Measurements from ENCODE around the gene BGN. TPM values are rescaled to one million over a fixed set of nuclear protein-coding genes. Genes with fewer than 3 reads are reported as not detected.

BGN gene
- total RNA-seq, 4 donors from 2014 or later = 13.4 to 43.0 (median 20.0) TPM

- TF ChIP-seq CTCF (IDR thresholded peaks at IDR 0.05; ENCODE audit: low read depth) = no peak
These were observed 35.8 kb downstream of the BGN start for GRCh38 chrX:153530411-153531129.

- no peak for TF ChIP-seq CTCF (IDR thresholded peaks at IDR 0.05; ENCODE audit: low read depth)
These were observed 38.3 kb downstream of the BGN start for GRCh38 chrX:153533091-153533490.

GRCh38 chrX:153537080-153537479 lies 42.3 kb downstream of the BGN start:
- TF ChIP-seq CTCF (IDR thresholded peaks at IDR 0.05; ENCODE audit: low read depth) = no peak

DNA sequence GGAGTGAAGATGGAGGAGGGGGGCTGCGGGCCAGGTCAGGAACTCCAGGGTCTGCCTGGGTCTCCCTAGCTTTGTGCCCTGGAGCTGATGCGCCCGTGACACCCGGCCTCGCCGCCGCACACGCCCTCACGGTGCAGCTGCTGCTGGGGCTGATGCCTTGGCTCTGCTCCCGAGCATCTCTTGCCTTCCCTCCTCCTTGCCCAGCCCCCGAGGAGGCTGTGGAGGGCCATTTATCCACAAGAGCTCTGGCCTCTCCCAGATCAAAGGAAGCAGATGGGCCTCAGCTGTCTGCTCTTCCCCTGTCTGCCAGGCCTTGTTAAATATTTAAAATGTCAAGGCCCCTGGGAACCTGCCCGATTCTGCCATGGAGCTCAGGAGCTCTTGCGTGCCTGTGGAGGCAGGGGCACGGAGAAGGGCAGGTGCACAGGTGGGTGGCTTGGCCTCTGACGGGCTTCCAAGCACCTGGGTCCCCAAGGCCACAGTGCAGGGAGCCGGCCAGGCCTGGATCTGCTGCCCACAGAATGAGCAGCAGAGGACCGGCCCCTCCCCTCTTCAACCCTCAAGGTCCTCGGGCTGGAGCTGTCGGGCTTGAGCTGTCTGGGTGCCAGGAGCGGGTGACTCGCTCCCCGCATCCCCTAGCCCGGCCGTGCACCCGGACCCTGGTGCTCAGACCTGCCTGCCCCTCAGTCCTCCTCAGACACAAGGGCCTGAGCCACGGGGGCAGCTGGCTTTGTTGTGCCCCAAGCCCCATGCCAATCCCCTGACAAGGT lies 42.9 kb downstream of the BGN start:
- TF ChIP-seq CTCF (IDR thresholded peaks at IDR 0.05; ENCODE audit: low read depth) = no peak

GRCh38 chrX:153538424-153538823 lies 43.6 kb downstream of the BGN start:
- TF ChIP-seq CTCF (IDR thresholded peaks at IDR 0.05; ENCODE audit: low read depth) = no peak

DNA sequence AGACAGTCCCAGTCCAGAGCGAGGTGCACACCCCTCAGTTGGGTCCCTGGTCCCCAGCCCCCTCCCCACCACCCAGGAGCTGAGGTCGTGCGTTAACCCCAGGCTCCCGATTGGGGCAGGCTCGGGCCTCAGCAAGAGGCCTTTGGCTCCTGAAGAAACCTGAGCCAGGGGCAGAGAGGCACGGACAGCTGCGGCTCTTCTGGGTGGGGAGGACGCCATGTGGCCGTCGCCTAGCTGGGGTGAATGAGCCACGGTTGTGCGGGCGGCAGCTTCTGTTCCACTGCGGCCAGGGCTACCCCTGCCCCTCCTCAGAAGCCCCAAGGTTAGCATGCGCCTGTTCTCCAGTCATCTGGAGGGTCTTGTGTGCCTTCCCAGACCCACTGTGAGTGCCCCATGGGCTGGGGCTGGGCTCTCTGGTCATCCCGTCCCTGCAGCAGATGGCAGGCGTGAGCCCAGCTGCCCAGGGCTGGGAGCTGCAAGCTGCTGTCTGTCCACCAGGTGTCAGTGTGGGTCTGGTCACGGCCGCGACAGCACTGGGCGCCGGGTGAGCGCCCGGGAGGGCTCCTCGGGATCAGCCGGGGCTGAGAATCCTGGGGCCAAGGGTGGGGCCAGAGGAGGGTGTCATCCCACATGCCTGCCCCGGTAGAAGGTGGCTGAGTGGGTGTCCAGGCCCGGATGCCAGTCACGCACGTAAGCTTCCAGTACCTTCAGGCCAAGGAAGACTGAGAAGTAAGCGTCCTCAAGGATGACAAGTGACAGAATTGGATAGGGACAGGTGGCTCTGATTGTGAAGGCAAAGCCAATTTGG lies 44.6 kb downstream of the BGN start:
- no peak for TF ChIP-seq CTCF (IDR thresholded peaks at IDR 0.05; ENCODE audit: low read depth)

GRCh38 chrX:153539979-153540358 lies 45.2 kb downstream of the BGN start:
- no peak for TF ChIP-seq CTCF (IDR thresholded peaks at IDR 0.05; ENCODE audit: low read depth)

Measured in subcutaneous adipose tissue (tissue), 4 donors.